Endodermal cell (in vitro differentiated cells): ENCODE data around the gene SHISA9. TPM values are rescaled to one million over a fixed set of nuclear protein-coding genes. Genes with fewer than 3 reads are reported as not detected.

Source experiments
- DNase-seq: peaks from one replicate; pipeline ENCODE4 v3.0.0-alpha.2; 2017
- H3K27ac ChIP-seq: 2 replicates; pipeline ENCODE4 v1.5.1; 2013; ENCODE audit warnings: mild to moderate bottlenecking, low read depth, low read length, moderate library complexity
- H3K27me3 ChIP-seq: 2 replicates; pipeline ENCODE4 v1.6.1; 2013; ENCODE audit warnings: mild to moderate bottlenecking, low read length, moderate library complexity; ENCODE audit not compliant: insufficient read depth, control insufficient read depth, poor library complexity, severe bottlenecking
- H3K36me3 ChIP-seq: 2 replicates; pipeline ENCODE4 v1.7.0; 2013; ENCODE audit warnings: mild to moderate bottlenecking, low read length, moderate library complexity; ENCODE audit not compliant: control insufficient read depth, insufficient read depth
- H3K4me1 ChIP-seq: one replicate; pipeline ENCODE4 v1.7.0; 2013; ENCODE audit warnings: low read length; ENCODE audit not compliant: control insufficient read depth, insufficient read depth
- H3K4me3 ChIP-seq: 2 replicates; pipeline ENCODE4 v1.5.1; 2013; ENCODE audit warnings: mild to moderate bottlenecking, low read length, moderate library complexity
- H3K9ac ChIP-seq: 2 replicates; pipeline ENCODE4 v1.6.1; 2013; ENCODE audit warnings: mild to moderate bottlenecking, low read length, moderate library complexity; ENCODE audit not compliant: poor library complexity, severe bottlenecking; ENCODE audit errors: extremely low read depth
- H3K9me3 ChIP-seq: 2 replicates; pipeline ENCODE4 v1.6.1; 2013; ENCODE audit warnings: mild to moderate bottlenecking, low read length, moderate library complexity; ENCODE audit not compliant: control insufficient read depth
- H3K27ac Mint-ChIP-seq: 2 replicates; pipeline ENCODE4 v1.8.0; 2020; ENCODE audit warnings: mixed read lengths
- H3K27me3 Mint-ChIP-seq: 2 replicates; pipeline ENCODE4 v1.8.0; 2021; ENCODE audit warnings: mild to moderate bottlenecking, mixed read lengths; ENCODE audit not compliant: insufficient read depth
- H3K36me3 Mint-ChIP-seq: 2 replicates; pipeline ENCODE4 v1.8.0; 2020; ENCODE audit warnings: low read depth, mixed read lengths
- H3K4me1 Mint-ChIP-seq: 2 replicates; pipeline ENCODE4 v1.8.0; 2020; ENCODE audit warnings: mixed read lengths
- H3K4me3 Mint-ChIP-seq: 2 replicates; pipeline ENCODE4 v1.8.0; 2020; ENCODE audit warnings: mild to moderate bottlenecking, moderate library complexity, mixed read lengths
- H3K9me3 Mint-ChIP-seq: 2 replicates; pipeline ENCODE4 v1.8.0; 2020; ENCODE audit warnings: mild to moderate bottlenecking, mixed read lengths
- WGBS, 2 experiments: methylation state at CpG; one replicate each; pipeline versions ENCODE4 v1.1.5 to v1.1.7; 2013; ENCODE audit warnings: missing lambda C conversion rate in 2 of 2, mixed read lengths in 1 of 2; ENCODE audit not compliant: insufficient coverage in 1 of 2, insufficient read length in 1 of 2; 5-methylcytosine and 5-hydroxymethylcytosine counted together
- total RNA-seq, 2 donors: library from RNA; stranded (reverse); fragmentation: NEBNext Ultra II Directional in 1 of 2; extraction: Animal tissue kit (Norgen Biotek cat#: 25700) in 1 of 2; gene quantifications; 2 replicates in 1 of 2; 3 replicates in 1 of 2; pipeline ENCODE4 v1.2.1, GENCODE V29; 2021
- TF ChIP-seq, protein P1 (sequence below): fragments of 200-600 bp; sonication (generic); conservative IDR thresholded peaks from 2 replicates; pipeline ENCODE4 v1.5.0; 2021; ENCODE audit warnings: antibody characterized with exemption, mild to moderate bottlenecking

Gene SHISA9
- total RNA-seq, 2 donors from 2014 or later: 5.2 to 27.8 TPM

DNA sequence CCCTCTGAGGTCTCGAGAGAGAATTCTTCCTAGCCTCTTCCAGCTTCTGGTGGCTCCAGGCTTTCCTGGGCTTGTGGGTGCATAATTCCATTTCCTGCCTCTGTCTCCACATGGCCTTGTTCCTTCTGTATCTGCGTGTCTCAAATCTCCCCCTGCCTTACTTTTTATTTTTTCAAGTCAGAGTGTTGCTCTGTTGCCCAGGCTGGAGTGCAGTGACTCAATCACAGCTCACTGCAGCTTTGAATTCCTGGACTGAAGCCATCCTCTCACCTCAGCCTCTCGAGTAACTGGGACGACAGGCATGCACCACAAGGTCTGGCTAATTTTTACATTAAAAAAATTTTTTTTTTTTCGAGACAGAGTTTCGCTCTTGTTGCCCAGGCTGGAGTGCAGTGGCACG is 120.6 kb downstream of the SHISA9 start:
- no peak overlapping the region for H3K27ac Mint-ChIP-seq
- no peaks in the 10 kb centered on the region for H3K9me3 Mint-ChIP-seq
- H3K27me3 Mint-ChIP-seq: peaks cover 3% of the 10 kb centered on the region
- no peak overlapping the region for H3K4me3 Mint-ChIP-seq
- TF ChIP-seq, protein P1, sequence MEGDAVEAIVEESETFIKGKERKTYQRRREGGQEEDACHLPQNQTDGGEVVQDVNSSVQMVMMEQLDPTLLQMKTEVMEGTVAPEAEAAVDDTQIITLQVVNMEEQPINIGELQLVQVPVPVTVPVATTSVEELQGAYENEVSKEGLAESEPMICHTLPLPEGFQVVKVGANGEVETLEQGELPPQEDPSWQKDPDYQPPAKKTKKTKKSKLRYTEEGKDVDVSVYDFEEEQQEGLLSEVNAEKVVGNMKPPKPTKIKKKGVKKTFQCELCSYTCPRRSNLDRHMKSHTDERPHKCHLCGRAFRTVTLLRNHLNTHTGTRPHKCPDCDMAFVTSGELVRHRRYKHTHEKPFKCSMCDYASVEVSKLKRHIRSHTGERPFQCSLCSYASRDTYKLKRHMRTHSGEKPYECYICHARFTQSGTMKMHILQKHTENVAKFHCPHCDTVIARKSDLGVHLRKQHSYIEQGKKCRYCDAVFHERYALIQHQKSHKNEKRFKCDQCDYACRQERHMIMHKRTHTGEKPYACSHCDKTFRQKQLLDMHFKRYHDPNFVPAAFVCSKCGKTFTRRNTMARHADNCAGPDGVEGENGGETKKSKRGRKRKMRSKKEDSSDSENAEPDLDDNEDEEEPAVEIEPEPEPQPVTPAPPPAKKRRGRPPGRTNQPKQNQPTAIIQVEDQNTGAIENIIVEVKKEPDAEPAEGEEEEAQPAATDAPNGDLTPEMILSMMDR: no peak
- Histone ChIP-seq H3K9me3 (no peaks in the 10 kb centered on the region), H3K4me3 (no peak overlapping the region), H3K27ac (no peak overlapping the region), H3K4me1 (no peaks in the 10 kb centered on the region), H3K36me3 (no peaks in the 10 kb centered on the region), H3K27me3 (no peaks in the 10 kb centered on the region), H3K9ac (no peak overlapping the region)
- WGBS, 2 experiments: 92 to 93% methylated on average over 7 of the region's 7 CpGs
- DNase-seq: no peak
- H3K4me1 Mint-ChIP-seq: peaks cover 4% of the 10 kb centered on the region
- no peaks in the 10 kb centered on the region for H3K36me3 Mint-ChIP-seq

DNA sequence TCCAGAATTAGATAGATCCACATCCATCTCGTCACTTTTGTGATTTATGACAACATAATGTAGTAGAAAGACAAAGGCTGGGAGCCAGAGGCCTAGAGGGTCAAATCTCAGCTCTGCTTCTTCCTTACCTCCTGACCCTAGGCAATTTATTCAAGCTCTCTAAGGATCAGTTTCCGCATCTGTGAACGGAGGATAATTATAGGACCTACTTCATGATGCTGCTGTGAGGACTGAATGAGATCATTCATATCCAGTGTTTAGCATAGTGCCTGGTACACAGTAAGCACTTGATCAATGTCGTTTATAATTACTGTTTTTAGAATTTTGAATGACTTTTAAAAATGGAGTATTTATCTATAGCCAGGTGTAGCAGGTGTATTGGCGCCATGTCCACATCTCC is 128.4 kb downstream of the SHISA9 start:
- Mint-ChIP-seq H3K27ac (no peak overlapping the region), H3K9me3 (no peaks in the 10 kb centered on the region), H3K4me1 (no peaks in the 10 kb centered on the region), H3K27me3 (no peaks in the 10 kb centered on the region), H3K36me3 (no peaks in the 10 kb centered on the region), H3K4me3 (no peak overlapping the region)
- WGBS, 2 experiments: 62 to 69% methylated on average over 4 to 5 of the region's 5 CpGs
- no peak overlapping the region for H3K4me3 ChIP-seq
- no peak overlapping the region for H3K9ac ChIP-seq
- TF ChIP-seq, protein P1: no peak
- H3K9me3 ChIP-seq: no peaks in the 10 kb centered on the region
- H3K36me3 ChIP-seq: no peaks in the 10 kb centered on the region
- H3K4me1 ChIP-seq: no peaks in the 10 kb centered on the region
- no peak overlapping the region for H3K27ac ChIP-seq
- DNase-seq: no peak
- H3K27me3 ChIP-seq: no peaks in the 10 kb centered on the region

DNA sequence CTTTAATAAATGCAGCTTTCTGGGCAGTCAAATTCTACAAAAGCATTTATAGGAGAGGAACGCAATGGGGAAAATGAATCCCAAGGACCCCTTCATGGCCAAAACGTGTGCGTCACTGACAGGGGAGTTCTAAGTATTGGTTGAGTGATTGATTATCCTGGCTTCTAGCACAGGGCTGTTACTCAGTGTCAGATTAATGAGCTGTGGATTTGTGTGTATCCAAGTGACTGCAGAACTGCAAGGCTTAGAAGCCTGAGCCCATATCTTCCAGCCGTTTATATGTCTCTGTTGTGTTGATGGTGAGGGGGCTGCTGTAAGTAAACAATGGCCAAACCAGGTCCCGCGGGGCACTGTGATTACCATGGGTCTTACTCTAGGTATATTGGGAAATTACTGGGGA is 129.4 kb downstream of the SHISA9 start:
- Histone ChIP-seq H3K9me3 (no peaks in the 10 kb centered on the region), H3K27ac (no peak overlapping the region), H3K9ac (no peak overlapping the region), H3K27me3 (no peaks in the 10 kb centered on the region), H3K4me3 (no peak overlapping the region), H3K4me1 (no peaks in the 10 kb centered on the region), H3K36me3 (no peaks in the 10 kb centered on the region)
- WGBS, 2 experiments: 66 to 89% methylated on average over 3 to 5 of the region's 6 CpGs
- no peaks in the 10 kb centered on the region for H3K9me3 Mint-ChIP-seq
- H3K27ac Mint-ChIP-seq: no peak overlapping the region
- no peaks in the 10 kb centered on the region for H3K36me3 Mint-ChIP-seq
- TF ChIP-seq, protein P1: no peak
- H3K27me3 Mint-ChIP-seq: no peaks in the 10 kb centered on the region
- no peak overlapping the region for H3K4me3 Mint-ChIP-seq
- DNase-seq: no peak
- no peaks in the 10 kb centered on the region for H3K4me1 Mint-ChIP-seq
